ENCODE results near the gene RSAD2. TPM values are rescaled to one million over a fixed set of nuclear protein-coding genes. Genes with fewer than 3 reads are reported as not detected.

Gene RSAD2
- 0.17 to 0.49 TPM (median 0.21 TPM) in 5 replicates for total RNA-seq (2022; extraction: Qiagen RNA extraction; ENCODE audit: low read depth)

GRCh38 chr2:6877402-6878304, at the start of gene RSAD2:
Gene RSAD2, plus strand, starts transcription at chr2:6877777. Its CDS starts 24 bp downstream, at chr2:6877801.

GRCh38 chr2:6865346-6866274, 12.0 kb upstream of the RSAD2 start, which contains the start of gene CMPK2:
Gene CMPK2, minus strand, starts transcription at chr2:6865907. Its CDS starts 211 bp downstream, at chr2:6865696.

GRCh38 chr2:6917071-6917760, 39.6 kb downstream of the RSAD2 start, which contains the start of gene RNF144A:
Gene RNF144A, plus strand, starts transcription at chr2:6917412. Its CDS starts 79,515 bp downstream, at chr2:6996927.

Other genes with a start within 250 kb of the RSAD2 start
- gene CMPK2, start 11.9 kb upstream of the RSAD2 start, total RNA-seq (2022; extraction: Qiagen RNA extraction; ENCODE audit: low read depth), result 0.54 to 1.6 TPM (median 1.2 TPM) in 5 replicates
- 5.3 to 8.9 TPM (median 7.4 TPM) in 5 replicates for gene RNF144A, start 39.6 kb downstream of the RSAD2 start, total RNA-seq (2022; extraction: Qiagen RNA extraction; ENCODE audit: low read depth)